DLD1 (cell line): ENCODE measurements around the gene ELMO1.

ENCODE experiments used
- in situ Hi-C: cut with HindIII; loops from 2 replicates; pipeline ENCODE4 v1.10.0; 2017; ENCODE audit warnings: low sequenced_read_pairs

ELMO1 gene

GRCh38 chr7:37000511-37000910, 448.2 kb downstream of the ELMO1 start:
- in situ Hi-C loops, result no loop called here

GRCh38 chr7:36999626-37000485, 448.8 kb downstream of the ELMO1 start:
- in situ Hi-C loops, result no loop called here

- in situ Hi-C loops, result no loop called here
These were observed 452.9 kb downstream of the ELMO1 start for GRCh38 chr7:36995776-36996175.

- in situ Hi-C loops, result no loop called here
These were observed 454.1 kb downstream of the ELMO1 start for GRCh38 chr7:36994456-36995112.

GRCh38 chr7:36986948-36987724, 461.5 kb downstream of the ELMO1 start:
- in situ Hi-C loops, result no loop called here

- in situ Hi-C loops, result no loop called here
These were observed 462.1 kb downstream of the ELMO1 start for GRCh38 chr7:36986511-36986933.

- in situ Hi-C loops, result no loop called here
These were observed 462.7 kb downstream of the ELMO1 start for GRCh38 chr7:36985866-36986400.

GRCh38 chr7:36985316-36985715, 463.3 kb downstream of the ELMO1 start:
- in situ Hi-C loops, result no loop called here

GRCh38 chr7:36984710-36985312, 463.9 kb downstream of the ELMO1 start:
- in situ Hi-C loops, result no loop called here

GRCh38 chr7:36984041-36984521, 464.6 kb downstream of the ELMO1 start:
- in situ Hi-C loops, result no loop called here

- in situ Hi-C loops, result no loop called here
These were observed 465.9 kb downstream of the ELMO1 start for GRCh38 chr7:36982766-36983165.

GRCh38 chr7:36979810-36980248, 468.8 kb downstream of the ELMO1 start:
- in situ Hi-C loops, result no loop called here

- in situ Hi-C loops, result no loop called here
These were observed 470.2 kb downstream of the ELMO1 start for GRCh38 chr7:36978461-36978860.

GRCh38 chr7:36977878-36978277, 470.8 kb downstream of the ELMO1 start:
- in situ Hi-C loops, result no loop called here

GRCh38 chr7:36973534-36973933, 475.1 kb downstream of the ELMO1 start:
- in situ Hi-C loops, result loop anchor here (25.0 kb wide), 1 partner anchor 486 kb away; no protein-coding TSS in a partner anchor

GRCh38 chr7:36972140-36972518, 476.5 kb downstream of the ELMO1 start:
- in situ Hi-C loops, result loop anchor here (25.0 kb wide), 1 partner anchor 485 kb away; no protein-coding TSS in a partner anchor

GRCh38 chr7:36971515-36972139, 477.0 kb downstream of the ELMO1 start:
- in situ Hi-C loops, result loop anchor here (25.0 kb wide), 1 partner anchor 484 kb away; no protein-coding TSS in a partner anchor

- in situ Hi-C loops, result loop anchor here (25.0 kb wide), 1 partner anchor 484 kb away; no protein-coding TSS in a partner anchor
These were observed 477.8 kb downstream of the ELMO1 start for GRCh38 chr7:36970551-36971514.

GRCh38 chr7:36969376-36969775, 479.3 kb downstream of the ELMO1 start:
- in situ Hi-C loops, result loop anchor here (25.0 kb wide), 1 partner anchor 482 kb away; no protein-coding TSS in a partner anchor
